Ovary (tissue), 9 donors: ENCODE measurements around the gene BCORL1. TPM values are rescaled to one million over a fixed set of nuclear protein-coding genes. Genes with fewer than 3 reads are reported as not detected.

ENCODE experiments used
- DNase-seq, 5 donors: peaks; one replicate each; pipeline ENCODE4 v3.0.0-alpha.2; 2019 to 2020
- H3K27ac ChIP-seq, 2 donors: fragments of 200-600 bp; one replicate each; pipeline versions ENCODE4 v1.5.1 to v1.8.0; 2019 to 2022
- H3K27me3 ChIP-seq: fragments of 200-600 bp; one replicate; pipeline ENCODE4 v1.8.0; 2022
- H3K36me3 ChIP-seq: fragments of 200-600 bp; sonication (generic); one replicate; pipeline ENCODE4 v1.5.1; 2019
- H3K4me1 ChIP-seq: one replicate; pipeline ENCODE4 v1.8.1; 2013; ENCODE audit warnings: mild to moderate bottlenecking, moderate library complexity; ENCODE audit not compliant: insufficient read depth
- H3K4me3 ChIP-seq: fragments of 200-600 bp; sonication (generic); one replicate; pipeline ENCODE4 v1.5.1; 2017
- H3K9me3 ChIP-seq, 2 donors: fragments of 200-600 bp in 1 of 2; sonication (generic) in 1 of 2; one replicate each; pipeline versions ENCODE4 v1.5.1 to v1.8.1; 2013 to 2019; ENCODE audit warnings: mild to moderate bottlenecking in 1 of 2, moderate library complexity in 1 of 2
- EP300 ChIP-seq: sonication (generic); formaldehyde crosslinking; IDR thresholded peaks from one replicate; pipeline ENCODE4 v1.6.1; 2017; ENCODE audit warnings: antibody characterized with exemption
- POLR2A ChIP-seq: fragments of 450-650 bp; IDR thresholded peaks from one replicate; pipeline ENCODE4 v1.6.1; 2017; ENCODE audit warnings: antibody characterized with exemption, mild to moderate bottlenecking, moderate library complexity
- WGBS, 3 donors: extraction: QIAGEN DNeasy Blood & Tissue Kit in 1 of 3; methylation state at CpG; one replicate each; pipeline versions ENCODE4 v1.1.5 to v1.1.7; 2013 to 2017; 5-methylcytosine and 5-hydroxymethylcytosine counted together
- intact Hi-C, 4 donors: fragments of 100-400 bp; cut with DNase I; formaldehyde crosslinking; loops; one replicate each; pipeline versions ENCODE4 v1.11.0 to v1.15.1; 2022 to 2023
- polyA plus RNA-seq, 2 donors: library from polyadenylated mRNA; stranded (reverse); fragments of 200-250 nt in 1 of 2; fragments of 350-450 nt in 1 of 2; fragmentation: Illumina TruSeq in 1 of 2; extraction: RNeasy Lipid Tissue Mini Kit (QIAGEN cat#74804) in 1 of 2; gene quantifications; one replicate each; pipeline ENCODE4 v1.2.3, GENCODE V29; 2013 to 2014
- total RNA-seq, 7 donors: library from RNA; depleted of rRNA in 2 of 7; stranded (reverse); fragments of >200 nt in 2 of 7; fragmentation: NEBNext Ultra II Directional in 3 of 7; extraction: Animal tissue kit (Norgen Biotek cat#: 25700) in 3 of 7; gene quantifications; one replicate each; pipeline versions ENCODE4 v1.1.0 to v1.2.4, GENCODE V29; 2016 to 2023
- TF ChIP-seq, protein P1 (sequence below), 3 donors: fragments of 450-650 bp in 2 of 3; fragments of 200-600 bp in 1 of 3; IDR thresholded peaks; one replicate each; pipeline versions ENCODE4 v1.5.1 to v1.8.0; 2016 to 2022; ENCODE audit warnings: antibody characterized with exemption in 3 of 3, mild to moderate bottlenecking in 1 of 3
- donor health status: DM: no; HTN: no; CAD: no; lungs with moderate emphysema.
- donor health status: DM: no; HTN: no; CAD: no.
- donor health status: Bipolar disorder and iron deficiency.
- donor health status: DM: yes; HTN: yes; CAD: no.
- donor health status: DM: no; HTN: no; CAD: no.
- donor health status: DM: yes; HTN: yes; CAD: no.

The BCORL1 gene
- total and polyA plus RNA-seq, 9 donors: 3.3 to 45.1 (median 19.3) TPM

DNA sequence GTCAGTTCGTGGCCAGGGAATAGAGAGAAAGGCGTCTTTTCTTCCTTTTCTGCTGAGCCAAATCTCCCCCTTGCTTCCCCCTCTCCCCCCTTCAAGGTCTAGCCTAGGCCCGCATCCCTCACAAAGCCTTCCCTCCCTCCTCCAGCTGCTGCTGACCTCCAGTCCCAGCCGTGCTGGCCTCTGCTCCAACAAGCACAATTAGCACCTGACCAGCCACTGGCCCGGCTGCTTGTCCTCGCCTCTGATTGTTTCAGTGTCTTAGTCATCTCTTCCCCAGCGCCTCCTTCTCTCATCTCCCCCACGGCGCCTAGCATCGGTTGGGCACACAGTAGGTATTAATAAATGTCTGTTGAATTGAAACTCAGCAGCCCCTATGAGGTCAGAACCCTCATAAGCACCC lies 123.6 kb downstream of the BCORL1 start:
- TF ChIP-seq POLR2A (no peak), EP300 (no peak)
- TF ChIP-seq, protein P1, sequence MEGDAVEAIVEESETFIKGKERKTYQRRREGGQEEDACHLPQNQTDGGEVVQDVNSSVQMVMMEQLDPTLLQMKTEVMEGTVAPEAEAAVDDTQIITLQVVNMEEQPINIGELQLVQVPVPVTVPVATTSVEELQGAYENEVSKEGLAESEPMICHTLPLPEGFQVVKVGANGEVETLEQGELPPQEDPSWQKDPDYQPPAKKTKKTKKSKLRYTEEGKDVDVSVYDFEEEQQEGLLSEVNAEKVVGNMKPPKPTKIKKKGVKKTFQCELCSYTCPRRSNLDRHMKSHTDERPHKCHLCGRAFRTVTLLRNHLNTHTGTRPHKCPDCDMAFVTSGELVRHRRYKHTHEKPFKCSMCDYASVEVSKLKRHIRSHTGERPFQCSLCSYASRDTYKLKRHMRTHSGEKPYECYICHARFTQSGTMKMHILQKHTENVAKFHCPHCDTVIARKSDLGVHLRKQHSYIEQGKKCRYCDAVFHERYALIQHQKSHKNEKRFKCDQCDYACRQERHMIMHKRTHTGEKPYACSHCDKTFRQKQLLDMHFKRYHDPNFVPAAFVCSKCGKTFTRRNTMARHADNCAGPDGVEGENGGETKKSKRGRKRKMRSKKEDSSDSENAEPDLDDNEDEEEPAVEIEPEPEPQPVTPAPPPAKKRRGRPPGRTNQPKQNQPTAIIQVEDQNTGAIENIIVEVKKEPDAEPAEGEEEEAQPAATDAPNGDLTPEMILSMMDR (IDR thresholded peaks at IDR 0.05): no peak
- H3K36me3 ChIP-seq: no peaks in the 10 kb centered on the region
- peaks cover 5% of the 10 kb centered on the region for H3K4me1 ChIP-seq
- WGBS, 3 donors: 34 to 42% (median 36%) methylated on average over 10 of the region's 10 CpGs
- no peaks in the 10 kb centered on the region for H3K27me3 ChIP-seq
- H3K27ac ChIP-seq: peak overlapping the region in 1 of 2 donors; percentile 49
- DNase-seq: peak; percentile 60 to 77 (median 69)
- intact Hi-C loops: no loop called here
- H3K4me3 ChIP-seq: no peak overlapping the region
- no peaks in the 10 kb centered on the region for H3K9me3 ChIP-seq

Other genes starting within 250 kb of the BCORL1 start
- 1 to 10 TPM in 5 of 7 donors, under 1 TPM in 2; 0.28 to 6.4 (median 1.4) TPM for gene XPNPEP2, start 243.7 kb upstream of the BCORL1 start, total RNA-seq
- gene XPNPEP2, start 243.7 kb upstream of the BCORL1 start, polyA plus RNA-seq: 1 to 10 TPM in 1 of 2 donors, under 1 TPM in 1; 0.58 to 4.0 TPM
- gene SASH3, start 202.7 kb upstream of the BCORL1 start, total RNA-seq: 1 to 10 TPM; 1.9 to 7.2 (median 3.3) TPM
- 1 to 10 TPM; 1.8 to 8.2 TPM for gene SASH3, start 202.7 kb upstream of the BCORL1 start, polyA plus RNA-seq
- gene ZDHHC9, start 138.7 kb upstream of the BCORL1 start, total RNA-seq: 10 to 100 TPM in 6 of 7 donors, 1 to 10 TPM in 1; 8.9 to 27.8 (median 16.6) TPM
- gene ZDHHC9, start 138.7 kb upstream of the BCORL1 start, polyA plus RNA-seq: 10 to 100 TPM in 1 of 2 donors, 1 to 10 TPM in 1; 8.3 to 34.6 TPM
- 10 to 100 TPM; 11.7 to 22.6 (median 15.6) TPM for gene UTP14A, start 76.5 kb upstream of the BCORL1 start, total RNA-seq
- 10 to 100 TPM; 12.9 to 36.6 TPM for gene UTP14A, start 76.5 kb upstream of the BCORL1 start, polyA plus RNA-seq
- gene ELF4, start 127.9 kb downstream of the BCORL1 start, total RNA-seq: 10 to 100 TPM in 6 of 7 donors, 1 to 10 TPM in 1; 9.3 to 24.2 (median 20.2) TPM
- 10 to 100 TPM; 13.0 to 25.6 TPM for gene ELF4, start 127.9 kb downstream of the BCORL1 start, polyA plus RNA-seq
- 10 to 100 TPM in 6 of 7 donors, 1 to 10 TPM in 1; 5.2 to 25.6 (median 20.5) TPM for gene AIFM1, start 183.2 kb downstream of the BCORL1 start, total RNA-seq
- 10 to 100 TPM; 11.7 to 51.4 TPM for gene AIFM1, start 183.2 kb downstream of the BCORL1 start, polyA plus RNA-seq
- 1 to 10 TPM in 4 of 7 donors, under 1 TPM in 3; 0.24 to 3.3 (median 2.0) TPM for gene RAB33A, start 189.3 kb downstream of the BCORL1 start, total RNA-seq
- 1 to 10 TPM; 1.3 to 1.8 TPM for gene RAB33A, start 189.3 kb downstream of the BCORL1 start, polyA plus RNA-seq